ENCODE data around the gene SDCCAG8. TPM values are rescaled to one million over a fixed set of nuclear protein-coding genes. Genes with fewer than 3 reads are reported as not detected.

The SDCCAG8 gene
- total and polyA plus RNA-seq, 4 donors, result 8.5 to 25.8 (median 17.5) TPM

DNA sequence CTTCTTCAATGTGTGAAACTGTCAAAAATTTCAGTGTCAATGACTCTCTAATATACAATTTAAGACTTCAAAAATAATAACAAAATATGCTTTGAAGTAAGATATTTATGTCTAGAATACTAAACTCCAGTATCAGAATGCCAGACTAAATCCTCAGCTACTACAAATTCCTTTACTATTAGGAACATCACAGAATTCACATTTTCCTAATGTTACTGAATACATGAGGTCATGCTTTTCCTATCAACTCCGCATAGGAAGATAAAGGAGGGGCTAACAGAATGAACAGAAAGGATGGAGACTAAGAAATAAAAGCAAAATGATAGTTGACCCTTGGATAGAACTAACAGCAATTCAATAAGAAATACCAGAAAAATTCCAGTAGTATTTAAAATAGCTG is 292.7 kb downstream of the SDCCAG8 start (continued):
- no peak for TF ChIP-seq JUND (IDR thresholded peaks at IDR 0.05)
- no peak for TF ChIP-seq TAF1 (conservative IDR thresholded peaks at IDR 0.05)
- no peak for TF ChIP-seq HNF4G (IDR thresholded peaks at IDR 0.05)

GRCh38 chr1:243549108-243549507 is 293.3 kb downstream of the SDCCAG8 start:
- H3K4me1 ChIP-seq (ENCODE audit: control insufficient read depth in 4 of 4, insufficient read depth in 4 of 4, low read length in 3 of 4), result no peaks in the 10 kb centered on the region
- H3K36me3 ChIP-seq (ENCODE audit: control insufficient read depth in 4 of 4, insufficient read depth in 3 of 4, low read depth in 1 of 4, low read length in 3 of 4), result no peaks in the 10 kb centered on the region
- no peak overlapping the region for H3K27ac ChIP-seq (ENCODE audit: low read depth in 1 of 2, low read length in 2 of 2)
- no peak overlapping the region for H3K4me3 ChIP-seq (ENCODE audit: low read depth in 1 of 3, low read length in 3 of 3)
- DNase-seq (ENCODE audit: low spot score), result no peak
- no peak for TF ChIP-seq JUND (IDR thresholded peaks at IDR 0.05)
- TF ChIP-seq EGR1 (IDR thresholded peaks at IDR 0.05; ENCODE audit: low read depth in 2 of 2), result no peak
- no peak for TF ChIP-seq ATF3 (IDR thresholded peaks at IDR 0.05)
- TF ChIP-seq FOXA1 (IDR thresholded peaks at IDR 0.05), result no peak
- no peak for TF ChIP-seq RAD21 (IDR thresholded peaks at IDR 0.05)
- TF ChIP-seq, protein P1, sequence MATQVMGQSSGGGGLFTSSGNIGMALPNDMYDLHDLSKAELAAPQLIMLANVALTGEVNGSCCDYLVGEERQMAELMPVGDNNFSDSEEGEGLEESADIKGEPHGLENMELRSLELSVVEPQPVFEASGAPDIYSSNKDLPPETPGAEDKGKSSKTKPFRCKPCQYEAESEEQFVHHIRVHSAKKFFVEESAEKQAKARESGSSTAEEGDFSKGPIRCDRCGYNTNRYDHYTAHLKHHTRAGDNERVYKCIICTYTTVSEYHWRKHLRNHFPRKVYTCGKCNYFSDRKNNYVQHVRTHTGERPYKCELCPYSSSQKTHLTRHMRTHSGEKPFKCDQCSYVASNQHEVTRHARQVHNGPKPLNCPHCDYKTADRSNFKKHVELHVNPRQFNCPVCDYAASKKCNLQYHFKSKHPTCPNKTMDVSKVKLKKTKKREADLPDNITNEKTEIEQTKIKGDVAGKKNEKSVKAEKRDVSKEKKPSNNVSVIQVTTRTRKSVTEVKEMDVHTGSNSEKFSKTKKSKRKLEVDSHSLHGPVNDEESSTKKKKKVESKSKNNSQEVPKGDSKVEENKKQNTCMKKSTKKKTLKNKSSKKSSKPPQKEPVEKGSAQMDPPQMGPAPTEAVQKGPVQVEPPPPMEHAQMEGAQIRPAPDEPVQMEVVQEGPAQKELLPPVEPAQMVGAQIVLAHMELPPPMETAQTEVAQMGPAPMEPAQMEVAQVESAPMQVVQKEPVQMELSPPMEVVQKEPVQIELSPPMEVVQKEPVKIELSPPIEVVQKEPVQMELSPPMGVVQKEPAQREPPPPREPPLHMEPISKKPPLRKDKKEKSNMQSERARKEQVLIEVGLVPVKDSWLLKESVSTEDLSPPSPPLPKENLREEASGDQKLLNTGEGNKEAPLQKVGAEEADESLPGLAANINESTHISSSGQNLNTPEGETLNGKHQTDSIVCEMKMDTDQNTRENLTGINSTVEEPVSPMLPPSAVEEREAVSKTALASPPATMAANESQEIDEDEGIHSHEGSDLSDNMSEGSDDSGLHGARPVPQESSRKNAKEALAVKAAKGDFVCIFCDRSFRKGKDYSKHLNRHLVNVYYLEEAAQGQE (IDR thresholded peaks at IDR 0.05), result no peak
- TF ChIP-seq MAX (IDR thresholded peaks at IDR 0.05), result no peak
- TF ChIP-seq SP1 (IDR thresholded peaks at IDR 0.05), result no peak
- no peak for TF ChIP-seq YY1 (IDR thresholded peaks at IDR 0.05)
- no peak for TF ChIP-seq TAF1 (conservative IDR thresholded peaks at IDR 0.05)
- no peak for TF ChIP-seq HNF4G (IDR thresholded peaks at IDR 0.05)
- TF ChIP-seq CTCF (IDR thresholded peaks at IDR 0.05; ENCODE audit: low read depth, low read length, missing input control), result no peak
- no peak for TF ChIP-seq FOXA2 (IDR thresholded peaks at IDR 0.05)
- no peak for TF ChIP-seq HNF4A (conservative IDR thresholded peaks at IDR 0.05)
- no peak for TF ChIP-seq ZBTB33 (IDR thresholded peaks at IDR 0.05)
- TF ChIP-seq GABPA (IDR thresholded peaks at IDR 0.05 in 1 of 2, conservative IDR thresholded peaks at IDR 0.05 in 1 of 2), result no peak
- TF ChIP-seq NR2F2 (IDR thresholded peaks at IDR 0.05), result no peak
- H3K27me3 ChIP-seq (ENCODE audit: control insufficient read depth in 4 of 4, insufficient read depth in 4 of 4, low read length in 3 of 4), result no peaks in the 10 kb centered on the region
- H3K9ac ChIP-seq (ENCODE audit: low read depth in 1 of 2, low read length in 2 of 2), result no peak overlapping the region
- no peaks in the 10 kb centered on the region for H3K9me3 ChIP-seq (ENCODE audit: control insufficient read depth in 4 of 4, low read length in 3 of 4)

Small RNAs within 50 kb of the gene (small RNA-seq; reads per million reads assigned to genes)
- gene MIR4677, result 2.7 reads per million, percentile 89 among the genes with 10 or more reads in this experiment

Other genes with a start within 250 kb of the SDCCAG8 start
- 10 to 100 TPM; 20.6 to 21.5 TPM for gene CEP170, start 760 bp upstream of the SDCCAG8 start, total RNA-seq
- 1 to 10 TPM; 5.0 to 9.2 TPM for gene CEP170, start 760 bp upstream of the SDCCAG8 start, polyA plus RNA-seq